PC-3 (cell line): Measurements from ENCODE around the gene RNF168. TPM values are rescaled to one million over a fixed set of nuclear protein-coding genes. Genes with fewer than 3 reads are reported as not detected.
"Not testable (repeated sequence)": the region's sequence is repeated elsewhere in the genome, so short reads cannot be mapped to it uniquely, and the experiment has no call there.

Experiments used
- ATAC-seq: fragments of 200-7000 bp; cut with Tn5 transposase; 2 replicates; pipeline ENCODE4 v1.9.1; 2020; ENCODE audit warnings: mild to moderate bottlenecking, moderate library complexity
- BruUV-seq: library from RNA; stranded (reverse); fragments of 400-500 nt; replicated peaks from 2 replicates; lab custom pipeline; 2021; lab: Mats Ljungman, UMichigan
- CTCF ChIA-PET: fragments of 300-600 bp; sonication (Branson Sonifier 250); formaldehyde crosslinking; loops from one replicate; lab custom pipeline; 2022; ENCODE audit warnings: antibody characterized with exemption; lab: Charles Lee
- POLR2A ChIA-PET: fragments of 300-600 bp; sonication (Branson Sonifier 250); formaldehyde crosslinking; loops from one replicate; lab custom pipeline; 2022; ENCODE audit warnings: antibody characterized with exemption; ENCODE audit not compliant: unreplicated experiment; lab: Charles Lee
- DNase-seq: peaks from one replicate; pipeline ENCODE4 v3.0.0-alpha.2; 2015
- H2AFZ ChIP-seq: fragments of 300-600 bp; sonication (generic); 2 replicates; pipeline ENCODE4 v1.6.0; 2016; ENCODE audit warnings: antibody characterized with exemption, low read length
- H3F3A ChIP-seq: fragments of 300-600 bp; sonication (generic); one replicate; pipeline ENCODE4 v1.6.0; 2017; ENCODE audit warnings: antibody characterized with exemption, low read length, control low read depth, mild to moderate bottlenecking; ENCODE audit not compliant: unreplicated experiment
- H3K27ac ChIP-seq: fragments of 300-600 bp; sonication (generic); 2 replicates; pipeline ENCODE4 v1.5.1; 2016; ENCODE audit warnings: mild to moderate bottlenecking, low read length
- H3K27me3 ChIP-seq: fragments of 300-600 bp; sonication (generic); 2 replicates; pipeline ENCODE4 v1.6.1; 2016; ENCODE audit warnings: low read length, mixed read lengths
- H3K36me3 ChIP-seq: fragments of 300-600 bp; sonication (generic); 2 replicates; pipeline ENCODE4 v1.6.1; 2016; ENCODE audit warnings: low read depth, mixed run types, low read length, mixed read lengths
- H3K4me1 ChIP-seq: fragments of 300-600 bp; sonication (generic); 2 replicates; pipeline ENCODE4 v1.5.1; 2016; ENCODE audit warnings: low read length; ENCODE audit not compliant: insufficient read depth
- H3K4me2 ChIP-seq: fragments of 300-600 bp; sonication (generic); 2 replicates; pipeline ENCODE4 v1.6.0; 2016; ENCODE audit warnings: low read length
- H3K4me3 ChIP-seq: fragments of 300-600 bp; sonication (generic); 2 replicates; pipeline ENCODE4 v1.5.1; 2016; ENCODE audit warnings: mild to moderate bottlenecking, low read length, mixed read lengths
- H3K79me2 ChIP-seq: fragments of 300-600 bp; sonication (generic); 2 replicates; pipeline ENCODE4 v1.6.1; 2017; ENCODE audit warnings: low read length, mixed read lengths
- H3K9ac ChIP-seq: fragments of 300-600 bp; sonication (generic); 2 replicates; pipeline ENCODE4 v1.6.0; 2016; ENCODE audit warnings: mild to moderate bottlenecking, low read length
- H3K9me2 ChIP-seq: fragments of 300-600 bp; sonication (generic); replicated peaks from 2 replicates; pipeline ENCODE4 v1.6.1; 2016; ENCODE audit warnings: mixed run types, low read length, mixed read lengths
- H3K9me3 ChIP-seq: fragments of 300-600 bp; sonication (generic); 2 replicates; pipeline ENCODE4 v1.6.1; 2016; ENCODE audit warnings: low read length, mixed read lengths
- H4K20me1 ChIP-seq: fragments of 300-600 bp; sonication (generic); 2 replicates; pipeline ENCODE4 v1.6.1; 2016; ENCODE audit warnings: low read length, mixed read lengths
- EZH2 ChIP-seq: fragments of 300-600 bp; sonication (generic); IDR thresholded peaks from one replicate; pipeline ENCODE4 v1.6.1; 2017; ENCODE audit warnings: antibody characterized with exemption, mild to moderate bottlenecking, low read length; ENCODE audit not compliant: unreplicated experiment
- EZH2phosphoT487 ChIP-seq: fragments of 300-600 bp; sonication (generic); IDR thresholded peaks from 2 replicates; pipeline ENCODE4 v1.6.1; 2018; ENCODE audit warnings: mild to moderate bottlenecking, antibody characterized with exemption, low read length, borderline replicate concordance
- intact Hi-C: fragments of 100-400 bp; cut with micrococcal nuclease; formaldehyde crosslinking; loops from 2 replicates; pipeline ENCODE4 v1.9.0; 2023
- total RNA-seq: library from RNA; depleted of rRNA; stranded (reverse); fragments of >200 nt; gene quantifications from 2 replicates; pipeline ENCODE4 v1.2.3, GENCODE V29; 2014; rRNA removed
- TF ChIP-seq, protein P1 (sequence below): fragments of 300-600 bp; sonication (generic); conservative IDR thresholded peaks from 2 replicates; pipeline ENCODE4 v1.5.1; 2017; ENCODE audit warnings: antibody characterized with exemption, low read depth, mild to moderate bottlenecking, low read length

RNF168 gene
- total RNA-seq, 1 experiment from 2014 or later: 13.8 TPM

DNA sequence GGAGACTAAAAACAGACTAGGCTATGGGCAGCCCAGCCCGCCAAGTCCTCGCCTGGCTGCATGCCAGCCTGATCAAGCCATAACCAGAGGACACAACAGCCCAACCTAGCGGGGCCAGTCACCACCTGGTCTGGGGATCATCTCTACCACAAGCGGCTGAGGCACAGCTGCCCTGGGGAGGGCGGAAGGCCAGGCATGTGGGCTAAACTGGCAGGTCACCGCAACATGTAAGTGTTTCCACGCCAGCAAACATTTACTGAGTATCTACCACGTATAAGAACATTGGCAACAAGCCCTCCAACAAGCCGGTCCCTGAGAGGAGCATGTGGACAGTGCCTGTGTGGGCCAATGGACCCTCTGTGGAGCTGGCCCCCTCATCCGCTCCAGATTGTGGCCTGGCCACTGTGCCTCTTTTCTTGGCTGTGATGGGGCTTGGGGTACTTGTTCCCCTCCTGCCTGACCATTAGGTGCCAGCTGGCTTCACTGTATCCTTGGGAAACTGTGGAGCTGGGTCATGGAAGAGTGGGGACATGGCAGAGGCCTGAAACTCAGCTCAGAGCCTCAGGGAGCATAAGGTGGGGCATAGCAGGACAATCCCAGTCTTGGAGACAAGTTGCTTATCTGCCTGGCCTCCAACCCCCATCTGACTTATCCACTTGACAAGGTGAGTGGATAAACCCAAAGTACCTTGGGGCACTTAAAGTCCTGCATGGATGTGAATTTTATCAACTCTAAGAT lies 80.4 kb downstream of the RNF168 start:
- H3K9me3 ChIP-seq: no peaks in the 10 kb centered on the region

GRCh38 chr3:196421668-196422067 lies 81.9 kb downstream of the RNF168 start:
- intact Hi-C loops, H2AFZ ChIP-seq, H3F3A ChIP-seq, H3K9me2 ChIP-seq, H3K36me3 ChIP-seq, H4K20me1 ChIP-seq, DNase-seq, H3K27ac ChIP-seq, H3K9ac ChIP-seq, H3K9me3 ChIP-seq, POLR2A ChIA-PET, H3K4me3 ChIP-seq, CTCF ChIA-PET, H3K4me2 ChIP-seq, H3K4me1 ChIP-seq, ATAC-seq, H3K27me3 ChIP-seq, BruUV-seq: not testable (repeated sequence)
- peaks cover 93% of the 10 kb centered on the region for H3K79me2 ChIP-seq

More for the DNA sequence above, 80.4 kb downstream of the RNF168 start:
- H3F3A ChIP-seq: no peaks in the 10 kb centered on the region
- no peaks in the 10 kb centered on the region for H3K9me2 ChIP-seq
- POLR2A ChIA-PET: interaction anchor here (0.5 kb wide), 1 partner anchor 224 kb away, joined by 5 read pairs; no protein-coding TSS in a partner anchor
- H3K27ac ChIP-seq: no peak overlapping the region
- intact Hi-C loops: no loop called here
- H3K4me1 ChIP-seq: no peaks in the 10 kb centered on the region
- TF ChIP-seq EZH2phosphoT487 (no peak), EZH2 (no peak)
- TF ChIP-seq, protein P1, sequence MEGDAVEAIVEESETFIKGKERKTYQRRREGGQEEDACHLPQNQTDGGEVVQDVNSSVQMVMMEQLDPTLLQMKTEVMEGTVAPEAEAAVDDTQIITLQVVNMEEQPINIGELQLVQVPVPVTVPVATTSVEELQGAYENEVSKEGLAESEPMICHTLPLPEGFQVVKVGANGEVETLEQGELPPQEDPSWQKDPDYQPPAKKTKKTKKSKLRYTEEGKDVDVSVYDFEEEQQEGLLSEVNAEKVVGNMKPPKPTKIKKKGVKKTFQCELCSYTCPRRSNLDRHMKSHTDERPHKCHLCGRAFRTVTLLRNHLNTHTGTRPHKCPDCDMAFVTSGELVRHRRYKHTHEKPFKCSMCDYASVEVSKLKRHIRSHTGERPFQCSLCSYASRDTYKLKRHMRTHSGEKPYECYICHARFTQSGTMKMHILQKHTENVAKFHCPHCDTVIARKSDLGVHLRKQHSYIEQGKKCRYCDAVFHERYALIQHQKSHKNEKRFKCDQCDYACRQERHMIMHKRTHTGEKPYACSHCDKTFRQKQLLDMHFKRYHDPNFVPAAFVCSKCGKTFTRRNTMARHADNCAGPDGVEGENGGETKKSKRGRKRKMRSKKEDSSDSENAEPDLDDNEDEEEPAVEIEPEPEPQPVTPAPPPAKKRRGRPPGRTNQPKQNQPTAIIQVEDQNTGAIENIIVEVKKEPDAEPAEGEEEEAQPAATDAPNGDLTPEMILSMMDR: no peak
- no peak for DNase-seq
- H3K27me3 ChIP-seq: no peaks in the 10 kb centered on the region
- H3K36me3 ChIP-seq: 0 out of 2 replicates have a peak, but pooled peaks cover 5% of the 10 kb centered on the region
- peaks cover 98% of the 10 kb centered on the region for H3K79me2 ChIP-seq
- H2AFZ ChIP-seq: no peak overlapping the region
- no peak overlapping the region for H3K4me3 ChIP-seq
- H3K4me2 ChIP-seq: no peak overlapping the region
- BruUV-seq: no TSS peak
- no peak for ATAC-seq
- peaks cover 9% of the 10 kb centered on the region for H4K20me1 ChIP-seq
- no peak overlapping the region for H3K9ac ChIP-seq
- CTCF ChIA-PET: no interaction called here

- intact Hi-C loops: no loop called here
- Histone ChIP-seq H3K27ac (no peak overlapping the region), H3K4me2 (no peak overlapping the region), H3K4me1 (peaks cover 6% of the 10 kb centered on the region), H2AFZ (no peak overlapping the region), H3K4me3 (no peak overlapping the region), H3K36me3 (no peaks in the 10 kb centered on the region), H3K9me2 (no peaks in the 10 kb centered on the region), H4K20me1 (peaks cover 12% of the 10 kb centered on the region), H3K27me3 (no peaks in the 10 kb centered on the region), H3K79me2 (peaks cover 94% of the 10 kb centered on the region), H3K9ac (no peak overlapping the region), H3K9me3 (no peaks in the 10 kb centered on the region), H3F3A (no peaks in the 10 kb centered on the region)
- BruUV-seq: no TSS peak
- POLR2A ChIA-PET: no interaction called here
- TF ChIP-seq, protein P1: no peak
- TF ChIP-seq EZH2: no peak
- no peak for TF ChIP-seq EZH2phosphoT487
- CTCF ChIA-PET: no interaction called here
- ATAC-seq (no peak), DNase-seq (no peak)
Measured at GRCh38 chr3:196419386-196419785, 84.2 kb downstream of the RNF168 start.

Other genes with a start within 250 kb of the RNF168 start
- 46.9 and 63.8 TPM in 2 replicates for gene PCYT1A, start 216.0 kb downstream of the RNF168 start, total RNA-seq
- 19.8 and 22.8 TPM in 2 replicates for gene DYNLT2B, start 185.5 kb downstream of the RNF168 start, total RNA-seq
- 1.1 and 5.2 TPM in 2 replicates for gene TM4SF19, start 165.4 kb downstream of the RNF168 start, total RNA-seq
- gene UBXN7, start 71.3 kb downstream of the RNF168 start, total RNA-seq: 10.2 and 10.5 TPM in 2 replicates
- not detected in 2 replicates for gene SMCO1, start 11.6 kb upstream of the RNF168 start, total RNA-seq
- 11.7 and 17.4 TPM in 2 replicates for gene WDR53, start 64.8 kb upstream of the RNF168 start, total RNA-seq
- gene FBXO45, start 64.9 kb upstream of the RNF168 start, total RNA-seq: 20.8 and 22.3 TPM in 2 replicates
- gene NRROS, start 135.9 kb upstream of the RNF168 start, total RNA-seq: 0.07 and 0.29 TPM in 2 replicates
- gene CEP19, start 208.5 kb upstream of the RNF168 start, total RNA-seq: 2.6 and 3.2 TPM in 2 replicates
- 22.5 and 30.3 TPM in 2 replicates for gene PIGX, start 208.6 kb upstream of the RNF168 start, total RNA-seq
- gene PAK2, start 236.1 kb upstream of the RNF168 start, total RNA-seq: 32.6 and 53.8 TPM in 2 replicates